GM21717 (cell line): ENCODE measurements around the gene COL18A1.

Experiments used
- ATAC-seq: cut with Tn5 transposase; IDR thresholded peaks from one replicate; pipeline ENCODE4 v1.9.1; 2021; ENCODE audit warnings: mild to moderate bottlenecking, moderate library complexity; ENCODE audit not compliant: unreplicated experiment

The COL18A1 gene

GRCh38 chr21:45465105-45465504 lies 60.1 kb downstream of the COL18A1 start:
- no peak for ATAC-seq

- no peak for ATAC-seq
These were observed 60.8 kb downstream of the COL18A1 start for GRCh38 chr21:45465611-45466329.

DNA sequence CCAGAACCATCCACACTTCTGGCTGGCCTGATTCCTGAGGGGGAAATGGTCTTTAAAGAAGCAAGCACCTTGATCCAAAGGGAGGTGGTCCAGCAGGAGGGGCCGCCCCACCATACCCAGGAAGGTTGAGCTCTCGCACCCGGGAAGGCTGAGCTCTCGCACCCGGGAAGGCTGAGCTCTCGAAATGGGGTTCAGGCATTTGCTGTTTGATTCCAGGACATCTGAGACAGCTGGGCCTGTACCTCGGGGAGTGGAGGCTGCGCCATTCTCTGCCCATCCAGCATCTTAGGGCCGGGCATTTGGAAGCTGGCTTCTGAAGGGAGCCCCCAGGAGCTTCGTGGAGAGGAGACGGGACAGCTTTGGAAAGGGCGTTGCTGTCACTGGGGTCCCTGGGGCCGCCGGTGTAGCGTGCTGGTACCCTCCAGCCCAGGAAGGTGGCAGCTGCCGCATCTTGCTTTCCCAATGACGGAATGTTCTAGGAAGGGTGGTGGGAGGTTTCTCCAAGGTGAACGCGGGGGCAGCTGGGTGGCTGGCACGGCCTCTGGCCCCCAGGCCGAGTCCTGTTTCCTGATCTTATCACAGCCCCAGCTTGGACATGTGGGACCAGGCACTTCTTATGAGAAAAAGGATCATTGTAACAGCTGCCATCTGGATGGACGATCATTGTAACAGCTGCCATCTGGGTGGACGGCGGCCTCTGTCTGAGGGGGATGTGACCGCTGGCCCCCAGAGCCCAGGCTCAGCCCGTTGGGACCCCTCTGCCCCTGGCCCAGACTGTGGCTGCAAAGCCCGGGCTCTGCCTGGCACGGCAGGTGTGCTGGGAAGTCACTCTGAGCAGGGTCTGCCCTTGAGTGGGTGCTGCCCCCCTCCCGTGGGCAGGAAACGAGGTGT lies 61.6 kb downstream of the COL18A1 start:
- no peak for ATAC-seq

GRCh38 chr21:45467221-45467779 lies 62.3 kb downstream of the COL18A1 start:
- no peak for ATAC-seq

GRCh38 chr21:45468051-45468970 lies 63.3 kb downstream of the COL18A1 start:
- no peak for ATAC-seq

GRCh38 chr21:45468971-45469272 lies 64.0 kb downstream of the COL18A1 start:
- ATAC-seq: no peak

DNA sequence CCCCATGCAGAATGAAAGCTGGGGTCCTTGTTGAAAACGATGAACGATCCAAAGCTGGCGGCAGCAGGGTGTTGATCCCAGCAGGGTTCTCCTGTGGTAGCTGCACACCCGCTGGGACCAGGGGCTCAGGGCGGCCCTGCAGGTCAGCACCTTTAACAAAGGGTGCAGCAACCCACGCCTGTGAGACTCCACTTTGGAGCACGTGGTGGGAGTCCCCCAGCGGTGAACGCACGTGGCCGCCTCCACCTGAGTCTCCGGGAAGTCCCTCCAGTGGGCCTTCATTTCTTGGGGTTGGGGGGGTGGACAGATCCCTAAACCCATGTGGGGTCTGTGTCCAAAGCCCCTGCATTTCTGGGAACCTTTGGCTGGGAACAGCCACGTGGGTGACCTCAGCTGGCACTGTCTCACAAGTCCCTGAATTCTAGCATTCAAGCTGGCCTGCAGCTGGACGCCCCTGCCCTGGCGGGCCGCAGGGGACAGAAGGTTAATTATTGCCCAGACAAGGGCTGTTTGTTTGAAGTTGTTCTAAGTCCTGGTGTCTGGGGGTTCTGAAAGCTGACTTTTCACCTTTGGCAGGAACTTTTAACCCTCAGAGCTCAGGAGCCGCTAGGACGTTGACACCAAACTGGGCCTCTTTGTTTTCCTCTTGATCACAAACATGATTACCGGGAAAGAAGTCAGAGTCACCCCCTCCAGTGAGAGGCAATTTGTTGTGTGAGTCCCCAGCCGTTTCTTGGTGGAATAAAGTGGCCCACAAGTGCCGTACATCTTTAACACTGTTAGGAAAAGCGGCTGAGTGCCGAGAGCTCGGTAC lies 64.5 kb downstream of the COL18A1 start:
- no peak for ATAC-seq

- ATAC-seq: no peak
These were observed 65.1 kb downstream of the COL18A1 start for GRCh38 chr21:45470087-45470515.

GRCh38 chr21:45470773-45471524 lies 66.0 kb downstream of the COL18A1 start:
- no peak for ATAC-seq

DNA sequence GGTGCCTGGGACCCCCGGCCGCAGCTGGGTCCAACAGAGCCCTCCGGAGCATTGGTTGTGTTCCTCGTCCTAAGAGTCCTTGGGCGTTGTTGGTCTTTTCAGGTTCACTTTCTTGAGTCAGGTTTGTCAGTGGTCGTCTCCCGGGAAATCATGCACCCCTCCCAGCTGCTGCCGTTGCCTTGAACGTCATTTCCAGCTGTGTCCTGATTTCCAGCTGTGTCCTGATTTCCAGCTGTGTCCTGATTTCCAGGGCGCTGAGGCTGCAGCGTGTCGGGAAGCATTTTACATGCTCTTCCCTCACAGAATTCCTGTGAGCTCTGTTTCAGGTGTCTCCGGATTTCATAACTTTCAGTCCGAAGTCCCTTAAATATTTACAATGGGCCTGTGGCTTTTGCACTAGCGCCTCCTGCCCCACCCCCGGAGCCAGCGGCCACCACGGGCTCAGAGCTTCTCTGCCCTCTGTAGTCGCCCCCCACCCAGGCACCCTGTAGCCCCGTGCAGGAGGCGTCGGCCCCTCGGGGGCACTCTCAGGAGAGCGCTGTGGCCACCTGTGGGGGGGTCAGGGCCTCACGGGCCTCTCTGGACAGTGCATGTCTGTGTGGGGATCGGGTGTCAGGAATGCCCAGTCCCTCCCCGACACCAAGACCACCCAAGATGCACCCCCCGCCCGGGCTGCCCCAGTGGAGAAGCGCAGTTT lies 66.7 kb downstream of the COL18A1 start:
- no peak for ATAC-seq

- no peak for ATAC-seq
These were observed 67.7 kb downstream of the COL18A1 start for GRCh38 chr21:45472445-45473365.

DNA sequence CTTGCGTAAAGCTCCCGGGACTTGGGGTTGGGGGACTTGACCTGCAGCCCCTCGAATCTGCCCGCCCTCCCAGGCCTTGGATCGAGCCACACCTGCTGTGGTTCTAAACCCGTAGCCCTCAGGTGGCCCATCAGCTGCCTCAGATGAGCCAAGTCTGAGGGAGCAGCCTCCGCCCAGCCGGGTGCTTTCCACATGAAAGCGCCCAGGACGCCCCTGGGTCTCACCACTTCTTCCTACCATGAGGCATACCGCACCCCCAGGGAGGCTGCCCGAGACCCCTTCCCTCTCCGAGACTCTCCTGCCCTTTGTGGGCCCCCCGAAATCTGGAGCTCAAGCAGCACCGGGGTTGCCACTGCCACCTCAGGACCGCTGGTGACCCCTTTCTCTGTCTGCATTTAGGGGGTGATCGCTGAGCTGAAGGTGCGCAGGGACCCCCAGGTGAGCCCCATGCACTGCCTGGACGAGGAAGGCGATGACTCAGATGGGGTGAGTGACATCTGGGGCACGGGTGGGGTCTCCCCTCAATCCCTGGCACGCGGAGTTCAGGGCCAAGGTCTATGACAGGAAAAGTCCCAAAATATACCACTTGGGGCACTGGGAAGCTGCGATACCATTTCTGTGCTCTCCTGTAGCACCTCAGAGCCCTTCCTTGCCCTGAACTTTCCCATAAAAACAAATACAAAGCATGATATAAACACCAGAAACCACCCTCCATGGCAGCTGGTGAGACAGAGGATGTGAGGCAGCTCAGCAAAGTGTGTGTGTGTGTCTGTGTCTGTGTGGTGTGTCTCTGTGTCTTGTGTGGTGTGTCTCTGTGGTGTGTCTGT lies 68.7 kb downstream of the COL18A1 start:
- ATAC-seq: no peak

DNA sequence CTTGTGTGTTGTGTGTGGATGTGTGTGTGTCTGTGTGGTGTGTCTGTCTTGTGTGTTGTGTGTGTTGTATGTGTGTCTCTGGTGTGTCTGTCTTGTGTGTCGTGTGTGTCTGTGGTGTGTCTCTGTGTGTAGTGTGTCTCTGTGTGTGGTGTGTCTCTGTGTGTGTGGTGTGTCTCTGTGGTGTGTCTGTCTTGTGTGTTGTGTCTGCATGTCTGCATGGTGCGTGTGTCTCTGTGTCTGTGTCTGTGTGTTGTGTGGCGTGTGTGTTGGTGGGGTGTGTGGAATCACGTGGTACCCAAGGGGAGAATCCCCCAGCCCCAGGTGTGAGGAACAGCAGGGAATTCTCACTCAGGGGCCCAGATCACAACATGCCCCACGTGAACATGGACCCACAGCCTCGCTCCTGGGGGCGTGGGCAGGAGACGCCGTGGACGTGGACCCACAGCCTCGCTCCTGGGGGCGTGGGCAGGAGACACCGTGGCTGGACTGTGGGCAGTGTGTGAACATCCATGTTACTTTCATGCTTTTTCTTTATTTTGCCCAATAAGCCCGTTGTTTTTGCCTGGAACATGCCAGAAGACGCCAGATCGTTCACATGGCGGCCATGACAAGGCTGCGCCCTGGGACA lies 69.5 kb downstream of the COL18A1 start:
- ATAC-seq: no peak

GRCh38 chr21:45475004-45475685 lies 70.2 kb downstream of the COL18A1 start:
- ATAC-seq: no peak

- ATAC-seq: no peak
These were observed 71.0 kb downstream of the COL18A1 start for GRCh38 chr21:45475797-45476570.
